ENCODE measurements around the gene CDH3.

CDH3 gene

GRCh38 chr16:68732741-68733399 is 87.8 kb downstream of the CDH3 start:
- Histone ChIP-seq H3K4me1 (no peaks in the 10 kb centered on the region), H3K4me3 (no peak overlapping the region), H3K27ac (no peak overlapping the region), H3K27me3 (peaks cover 17 to 24% (median 19%) of the 10 kb centered on the region in 11 experiments), H4K20me1 (peaks cover 0 to 10% (median 0%) of the 10 kb centered on the region in 11 experiments; a peak in 4 of 22 replicates), H3K36me3 (no peaks in the 10 kb centered on the region), H3K9ac (no peak overlapping the region), H3K9me3 (replicated peaks in 1 of 11) (peaks cover 0 to 7% (median 0%) of the 10 kb centered on the region in 11 experiments; a peak in 2 of 22 replicates), H3K4me2 (no peak overlapping the region)
- no peak for TF ChIP-seq Cebpa-rat (IDR thresholded peaks at IDR 0.05)

GRCh38 chr16:68733570-68733969 is 88.5 kb downstream of the CDH3 start:
- Histone ChIP-seq H3K36me3 (no peaks in the 10 kb centered on the region), H3K4me3 (no peak overlapping the region), H4K20me1 (peaks cover 0 to 17% (median 4%) of the 10 kb centered on the region in 11 experiments; a peak in 7 of 22 replicates), H3K4me2 (no peak overlapping the region), H3K27ac (no peak overlapping the region), H3K4me1 (no peaks in the 10 kb centered on the region), H3K9ac (no peak overlapping the region), H3K27me3 (peaks cover 24 to 31% (median 26%) of the 10 kb centered on the region in 11 experiments), H3K9me3 (replicated peaks in 1 of 11) (peaks cover 0 to 7% (median 0%) of the 10 kb centered on the region in 11 experiments; a peak in 2 of 22 replicates)
- no peak; a peak in 1 of 22 replicates for TF ChIP-seq Cebpa-rat (IDR thresholded peaks at IDR 0.05)

DNA sequence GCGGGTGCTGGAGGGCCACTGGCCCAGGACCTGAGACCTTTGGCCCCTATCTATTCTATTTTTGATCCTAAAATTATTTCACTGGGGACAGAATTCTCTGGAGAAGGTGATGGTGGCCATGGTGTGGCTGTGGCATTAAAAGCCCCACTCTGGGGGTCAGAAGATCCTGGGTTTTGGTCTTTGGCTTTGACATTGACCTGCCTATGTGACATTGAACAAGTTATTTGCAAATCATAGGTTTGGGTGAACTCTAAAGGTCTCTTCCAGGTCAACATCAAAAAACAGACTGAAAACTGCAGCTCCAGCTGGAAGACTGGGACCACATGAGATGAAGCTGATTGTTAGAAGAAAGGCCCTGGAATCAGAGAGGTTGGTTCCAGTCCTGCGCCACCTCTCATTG is 89.7 kb downstream of the CDH3 start:
- Histone ChIP-seq H3K27ac (no peak overlapping the region), H3K4me1 (peaks cover 5 to 9% (median 8%) of the 10 kb centered on the region in 10 experiments), H3K4me3 (no peak overlapping the region), H3K9ac (no peak overlapping the region), H3K36me3 (no peaks in the 10 kb centered on the region), H3K4me2 (no peak overlapping the region), H3K9me3 (replicated peaks in 1 of 11) (peaks cover 0 to 7% (median 0%) of the 10 kb centered on the region in 11 experiments; a peak in 2 of 22 replicates), H3K27me3 (peaks cover 26 to 36% (median 30%) of the 10 kb centered on the region in 11 experiments), H4K20me1 (peaks cover 0 to 17% (median 4%) of the 10 kb centered on the region in 11 experiments; a peak in 8 of 22 replicates)
- TF ChIP-seq Cebpa-rat (IDR thresholded peaks at IDR 0.05), result no peak

GRCh38 chr16:68736561-68736960 is 91.5 kb downstream of the CDH3 start:
- Histone ChIP-seq H3K27ac (no peak overlapping the region), H3K36me3 (no peaks in the 10 kb centered on the region), H3K4me1 (peaks cover 23 to 26% (median 26%) of the 10 kb centered on the region in 10 experiments), H4K20me1 (peaks cover 0 to 27% (median 5%) of the 10 kb centered on the region in 11 experiments; a peak in 9 of 22 replicates), H3K9ac (no peak overlapping the region), H3K4me2 (no peak overlapping the region), H3K4me3 (no peak overlapping the region), H3K27me3 (peaks cover 27 to 36% (median 30%) of the 10 kb centered on the region in 11 experiments), H3K9me3 (replicated peaks in 1 of 11) (peaks cover 0 to 7% (median 0%) of the 10 kb centered on the region in 11 experiments; a peak in 2 of 22 replicates)
- TF ChIP-seq Cebpa-rat (IDR thresholded peaks at IDR 0.05), result no peak

DNA sequence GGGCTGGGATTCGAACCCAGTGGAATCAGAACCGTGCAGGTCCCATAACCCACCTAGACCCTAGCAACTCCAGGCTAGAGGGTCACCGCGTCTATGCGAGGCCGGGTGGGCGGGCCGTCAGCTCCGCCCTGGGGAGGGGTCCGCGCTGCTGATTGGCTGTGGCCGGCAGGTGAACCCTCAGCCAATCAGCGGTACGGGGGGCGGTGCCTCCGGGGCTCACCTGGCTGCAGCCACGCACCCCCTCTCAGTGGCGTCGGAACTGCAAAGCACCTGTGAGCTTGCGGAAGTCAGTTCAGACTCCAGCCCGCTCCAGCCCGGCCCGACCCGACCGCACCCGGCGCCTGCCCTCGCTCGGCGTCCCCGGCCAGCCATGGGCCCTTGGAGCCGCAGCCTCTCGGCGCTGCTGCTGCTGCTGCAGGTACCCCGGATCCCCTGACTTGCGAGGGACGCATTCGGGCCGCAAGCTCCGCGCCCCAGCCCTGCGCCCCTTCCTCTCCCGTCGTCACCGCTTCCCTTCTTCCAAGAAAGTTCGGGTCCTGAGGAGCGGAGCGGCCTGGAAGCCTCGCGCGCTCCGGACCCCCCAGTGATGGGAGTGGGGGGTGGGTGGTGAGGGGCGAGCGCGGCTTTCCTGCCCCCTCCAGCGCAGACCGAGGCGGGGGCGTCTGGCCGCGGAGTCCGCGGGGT is 92.1 kb downstream of the CDH3 start, which contains the start of gene CDH1:
CDH1 (plus strand) TSS at position 247 of the 684 bp plus-strand sequence; CDS start at position 371, 124 bp downstream.
- Histone ChIP-seq H3K4me3 (no peak within 1 kb of the TSS), H3K4me2 (no peak within 1 kb of the TSS), H3K27ac (no peak within 1 kb of the TSS), H3K27me3 (peaks cover 29 to 36% (median 32%) of the 10 kb centered on the region in 11 experiments), H3K9me3 (replicated peaks in 1 of 11) (peaks cover 0 to 7% (median 0%) of the 10 kb centered on the region in 11 experiments; a peak in 2 of 22 replicates), H3K4me1 (peaks cover 29 to 33% (median 32%) of the 10 kb centered on the region in 10 experiments), H3K36me3 (no peaks in the 10 kb centered on the region), H4K20me1 (peaks cover 0 to 33% (median 5%) of the 10 kb centered on the region in 11 experiments; a peak in 9 of 22 replicates), H3K9ac (no peak within 1 kb of the TSS)
- no peak for TF ChIP-seq Cebpa-rat (IDR thresholded peaks at IDR 0.05)

- H3K4me1 ChIP-seq, result peaks cover 37 to 41% (median 40%) of the 10 kb centered on the region in 10 experiments
- no peak overlapping the region for H3K4me2 ChIP-seq
- no peak overlapping the region for H3K9ac ChIP-seq
- no peaks in the 10 kb centered on the region for H3K36me3 ChIP-seq
- H3K9me3 ChIP-seq (replicated peaks in 1 of 11), result peaks cover 0 to 7% (median 0%) of the 10 kb centered on the region in 11 experiments; a peak in 2 of 22 replicates
- peaks cover 29 to 43% (median 34%) of the 10 kb centered on the region in 11 experiments for H3K27me3 ChIP-seq
- TF ChIP-seq Cebpa-rat (IDR thresholded peaks at IDR 0.05), result no peak
- no peak overlapping the region for H3K27ac ChIP-seq
- no peak overlapping the region for H3K4me3 ChIP-seq
- H4K20me1 ChIP-seq, result peaks cover 0 to 34% (median 5%) of the 10 kb centered on the region in 11 experiments; a peak in 9 of 22 replicates
These were observed 92.9 kb downstream of the CDH3 start for GRCh38 chr16:68737730-68738629.

- Histone ChIP-seq H3K4me1 (peaks cover 38 to 44% (median 41%) of the 10 kb centered on the region in 10 experiments), H3K9ac (no peak overlapping the region; a peak in 2 of 22 replicates), H3K27ac (peak overlapping the region in 5 of 11 experiments; percentile 11 to 41 (median 35); a peak in 6 of 22 replicates), H3K27me3 (peaks cover 29 to 51% (median 32%) of the 10 kb centered on the region in 11 experiments), H3K36me3 (no peaks in the 10 kb centered on the region), H3K9me3 (replicated peaks in 1 of 11) (peaks cover 0 to 7% (median 0%) of the 10 kb centered on the region in 11 experiments; a peak in 2 of 22 replicates), H4K20me1 (peaks cover 0 to 33% (median 5%) of the 10 kb centered on the region in 11 experiments; a peak in 9 of 22 replicates), H3K4me2 (peak overlapping the region; percentile 68 to 85 (median 78)), H3K4me3 (no peak overlapping the region)
- TF ChIP-seq Cebpa-rat (IDR thresholded peaks at IDR 0.05), result no peak
These were observed 95.0 kb downstream of the CDH3 start for GRCh38 chr16:68739964-68740627.

All from BLaER1 treated with 17β-estradiol and CSF1 and Interleukin-3, amounts not matched to agents 10 nM and 100 nM (cell line).